NCI-H2227 (cell line): ENCODE results near the gene C3orf80.
"Not testable (repeated sequence)": the region's sequence is repeated elsewhere in the genome, so short reads cannot be mapped to it uniquely, and the experiment has no call there.

Experiments
- DNase-seq: peaks from one replicate; lab custom pipeline; 2025; ENCODE audit not compliant: unreplicated experiment; lab: John Stamatoyannopoulos, UW

The C3orf80 gene

DNA sequence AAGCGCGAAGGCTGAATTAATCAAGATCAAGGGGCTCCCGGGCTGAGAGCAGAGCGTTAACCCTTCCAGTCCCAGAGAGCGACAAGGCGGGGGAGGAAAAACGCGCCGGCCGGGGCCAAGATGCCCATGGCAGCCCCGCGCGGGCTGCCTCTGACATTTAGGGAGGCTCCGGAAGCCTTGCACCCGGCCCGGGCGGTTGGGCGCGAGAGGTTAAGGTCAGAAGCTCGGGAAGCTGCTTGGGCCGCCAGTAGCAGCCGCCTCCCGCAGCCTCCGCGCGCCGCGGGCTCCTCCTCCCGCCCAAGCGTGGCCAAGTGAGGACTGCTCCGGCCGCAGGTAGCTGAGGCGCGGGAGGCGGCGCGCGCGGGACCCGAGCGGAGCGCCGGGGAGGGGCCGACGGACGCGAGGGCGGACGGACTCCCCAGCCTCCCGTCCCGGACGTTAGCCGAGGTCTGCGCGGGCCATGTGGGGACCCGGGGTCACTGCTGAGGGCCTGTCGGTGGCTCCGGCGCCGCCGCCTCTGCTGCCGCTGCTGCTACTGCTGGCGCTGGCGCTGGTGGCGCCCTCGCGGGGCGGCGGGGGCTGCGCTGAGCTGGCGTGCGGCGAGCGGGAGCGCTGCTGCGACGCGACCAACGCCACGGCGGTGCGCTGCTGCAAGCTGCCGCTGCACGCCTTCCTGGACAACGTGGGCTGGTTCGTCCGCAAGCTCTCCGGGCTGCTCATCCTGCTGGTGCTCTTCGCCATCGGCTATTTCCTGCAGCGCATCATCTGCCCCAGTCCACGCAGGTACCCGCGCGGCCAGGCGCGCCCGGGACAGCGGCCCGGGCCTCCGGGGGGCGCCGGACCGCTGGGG lies at the start of gene C3orf80:
TSS of gene C3orf80 (plus strand) at position 247 of the 850 bp plus-strand sequence. CDS start at position 461, 214 bp downstream.
- DNase-seq = peak; percentile 72

DNA sequence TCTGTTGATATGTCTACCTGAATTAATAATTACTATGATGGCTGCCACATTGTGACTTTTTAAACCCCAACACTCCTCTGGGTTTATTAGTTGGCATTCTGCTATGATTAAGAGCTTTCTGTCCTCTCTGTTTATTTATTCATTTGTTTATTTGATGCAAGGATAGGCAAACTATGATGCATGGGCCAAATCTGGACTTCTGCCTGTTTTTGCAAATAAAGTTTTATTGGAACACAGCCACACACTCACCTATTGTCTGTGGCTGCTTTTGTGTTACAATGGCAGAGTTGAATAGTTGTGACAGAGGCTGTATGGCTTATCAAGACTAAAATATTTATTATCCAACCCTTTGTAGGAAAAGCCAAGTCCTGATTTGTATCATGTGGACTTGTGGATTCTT lies 48.3 kb upstream of the C3orf80 start:
- DNase-seq = no peak

DNA sequence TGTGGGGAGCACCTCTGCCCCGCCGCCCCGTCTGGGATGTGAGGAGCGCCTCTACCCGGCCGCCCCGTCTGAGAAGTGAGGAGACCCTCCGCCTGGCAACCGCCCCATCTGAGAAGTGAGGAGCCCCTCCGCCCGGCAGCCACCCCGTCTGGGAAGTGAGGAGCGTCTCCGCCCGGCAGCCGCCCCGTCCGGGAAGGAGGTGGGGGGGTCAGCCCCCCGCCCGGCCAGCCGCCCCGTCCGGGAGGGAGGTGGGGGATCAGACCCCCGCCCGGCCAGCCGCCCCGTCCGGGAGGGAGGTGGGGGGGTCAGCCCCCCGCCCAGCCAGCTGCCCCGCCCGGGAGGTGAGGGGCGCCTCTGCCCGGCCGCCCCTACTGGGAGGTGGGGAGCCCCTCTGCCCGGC lies 46.6 kb upstream of the C3orf80 start:
- DNase-seq = not testable (repeated sequence)

DNA sequence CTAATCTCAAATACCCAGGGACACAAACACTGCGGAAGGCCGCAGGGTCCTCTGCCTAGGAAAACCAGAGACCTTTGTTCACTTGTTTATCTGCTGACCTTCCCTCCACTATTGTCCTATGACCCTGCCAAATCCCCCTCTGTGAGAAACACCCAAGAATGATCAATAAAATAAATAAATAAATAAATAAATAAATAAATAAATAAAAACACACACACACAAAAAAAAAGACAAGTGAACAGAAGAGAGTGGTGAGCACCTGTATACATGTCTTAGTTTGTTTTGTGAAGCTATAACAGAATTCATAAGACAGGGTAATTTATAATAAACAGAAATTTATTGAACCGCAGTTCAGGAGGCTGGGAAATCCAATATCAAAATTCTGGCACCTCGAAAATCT lies 45.8 kb upstream of the C3orf80 start:
- DNase-seq = not testable (repeated sequence)

DNA sequence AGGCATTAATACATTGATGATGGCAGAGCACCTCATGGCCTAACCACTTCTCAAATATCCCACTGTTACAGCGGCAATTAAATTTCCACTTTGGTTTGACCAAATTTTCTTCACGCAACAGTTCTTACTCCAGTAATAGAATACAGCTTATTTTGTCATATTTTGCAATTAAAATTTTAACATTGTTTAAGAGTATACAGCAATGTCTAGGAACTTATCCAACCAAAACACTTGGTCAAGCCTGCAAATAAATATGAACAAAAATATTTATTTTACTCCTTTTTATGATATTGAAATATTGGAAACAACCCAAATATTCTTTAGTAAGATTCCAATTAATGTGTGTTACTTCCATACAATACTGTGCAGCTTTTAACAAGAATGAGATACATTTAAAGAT lies 45.3 kb upstream of the C3orf80 start:
- no peak for DNase-seq

DNA sequence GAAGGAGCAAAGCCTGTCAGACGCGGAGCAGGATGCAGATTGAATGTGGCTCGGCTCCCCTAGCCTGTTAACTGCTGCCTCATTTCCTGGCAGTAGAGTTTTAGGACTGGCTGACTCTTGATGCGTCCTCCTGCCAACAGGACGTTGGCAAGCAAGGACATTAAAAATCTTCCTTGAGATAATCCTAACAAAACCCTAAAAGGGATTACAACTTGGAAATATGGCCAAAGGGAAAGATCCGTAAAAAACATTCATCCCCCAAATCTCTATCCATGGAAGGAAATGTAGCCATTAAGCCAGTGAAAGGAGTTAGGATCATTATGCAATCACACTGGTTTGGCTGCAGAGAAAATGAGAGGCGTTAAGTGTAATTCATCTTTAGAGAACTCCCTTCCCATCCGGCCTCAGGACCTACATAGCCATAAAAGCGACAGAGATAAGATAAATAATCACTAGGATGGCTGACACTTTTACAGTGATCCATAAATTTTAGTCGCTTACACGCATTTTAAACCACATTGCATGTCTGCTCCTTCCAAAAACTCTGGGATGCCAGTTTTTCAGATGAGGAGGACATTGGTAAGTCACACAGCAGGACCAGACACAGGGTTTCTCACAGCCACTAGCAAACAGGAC lies 44.5 kb upstream of the C3orf80 start:
- DNase-seq = no peak

DNA sequence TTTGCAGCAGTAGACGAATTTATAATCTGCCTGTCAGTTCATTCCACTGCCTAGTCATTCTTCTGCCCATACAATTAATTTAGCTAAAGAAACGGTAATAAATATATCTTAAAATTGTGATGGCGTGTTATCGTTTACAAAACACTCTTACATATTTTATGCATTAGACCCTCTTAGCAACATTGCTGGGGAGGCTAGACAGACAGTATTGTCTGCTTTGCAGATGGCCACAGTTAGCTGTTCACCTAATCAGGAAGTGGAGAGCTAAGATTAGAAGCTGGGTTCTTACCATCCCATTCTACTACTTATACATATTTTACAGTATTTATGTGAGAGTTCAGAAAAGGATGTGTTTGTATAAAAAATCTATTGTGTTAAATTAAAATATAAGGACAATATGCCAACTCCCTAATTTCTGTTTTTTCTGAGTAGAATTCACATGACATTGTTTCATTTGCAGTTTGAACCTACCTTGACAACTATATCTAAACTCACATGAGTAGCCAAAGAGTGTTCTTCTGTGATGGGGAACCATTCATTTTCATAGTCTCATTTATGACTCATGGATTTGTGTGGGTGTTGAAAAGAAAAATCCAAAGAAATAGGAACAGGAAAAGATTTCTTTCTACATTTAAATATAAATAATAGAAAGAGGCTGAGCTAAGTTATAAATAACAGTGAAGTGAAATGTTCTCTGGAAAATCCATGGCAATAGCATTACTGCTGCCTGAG lies 41.7 kb upstream of the C3orf80 start:
- DNase-seq = no peak

DNA sequence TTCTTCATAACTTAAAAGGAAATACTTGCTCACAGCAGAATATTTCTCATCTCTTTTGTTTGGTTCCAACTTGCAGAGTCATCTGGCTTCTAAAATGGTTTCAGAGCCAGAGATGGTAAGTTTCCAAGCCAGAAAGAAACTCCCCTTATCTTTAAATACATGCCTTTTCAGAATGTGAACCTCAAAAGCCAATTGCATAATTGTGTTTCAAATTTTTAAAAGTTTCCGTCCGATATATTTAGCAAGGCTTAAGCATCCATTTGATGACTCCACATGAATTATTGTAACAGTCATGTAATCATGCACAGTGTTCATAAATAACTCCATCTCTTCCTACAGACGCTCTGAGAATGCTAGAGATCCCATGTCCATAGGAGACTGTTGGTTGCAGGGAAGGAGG lies 40.6 kb upstream of the C3orf80 start:
- no peak for DNase-seq

DNA sequence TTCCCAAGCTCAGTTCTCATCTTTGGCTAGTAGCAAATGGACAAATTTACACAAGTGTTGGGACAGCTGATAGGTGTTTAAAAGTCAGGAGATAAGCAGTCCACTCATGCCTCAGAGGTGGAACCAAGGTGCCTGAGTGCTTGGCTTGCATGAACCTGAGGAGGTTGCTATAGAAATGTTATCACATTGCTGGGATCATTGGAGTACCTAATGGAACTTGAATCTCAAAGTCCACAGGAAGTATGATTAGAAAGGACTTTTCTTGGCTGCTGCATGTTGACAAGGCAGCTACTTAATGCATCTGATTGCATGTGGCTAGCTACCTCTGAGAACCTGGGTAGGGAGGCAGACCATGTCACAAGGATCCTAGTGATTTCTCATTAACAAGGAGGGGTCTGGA lies 39.5 kb upstream of the C3orf80 start:
- DNase-seq = no peak

DNA sequence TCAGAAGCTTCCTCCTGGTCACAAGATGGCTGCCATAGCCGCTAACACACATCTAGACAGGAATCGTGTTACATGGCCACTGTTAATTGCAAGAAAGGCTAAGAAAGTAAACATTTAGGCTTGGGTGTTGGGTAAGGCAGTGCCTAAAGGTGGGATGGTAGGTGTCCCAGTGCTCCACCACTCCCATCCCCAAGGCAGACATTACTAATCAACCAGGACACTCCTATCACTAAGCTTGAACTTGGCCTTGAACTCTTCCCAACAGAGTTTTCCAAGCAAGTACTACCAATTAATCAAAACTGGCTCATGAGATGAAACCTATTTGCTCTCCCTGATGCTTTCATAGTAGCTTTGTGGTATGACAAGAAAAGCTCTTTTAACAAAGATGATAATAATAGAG lies 37.9 kb upstream of the C3orf80 start:
- DNase-seq = no peak

DNA sequence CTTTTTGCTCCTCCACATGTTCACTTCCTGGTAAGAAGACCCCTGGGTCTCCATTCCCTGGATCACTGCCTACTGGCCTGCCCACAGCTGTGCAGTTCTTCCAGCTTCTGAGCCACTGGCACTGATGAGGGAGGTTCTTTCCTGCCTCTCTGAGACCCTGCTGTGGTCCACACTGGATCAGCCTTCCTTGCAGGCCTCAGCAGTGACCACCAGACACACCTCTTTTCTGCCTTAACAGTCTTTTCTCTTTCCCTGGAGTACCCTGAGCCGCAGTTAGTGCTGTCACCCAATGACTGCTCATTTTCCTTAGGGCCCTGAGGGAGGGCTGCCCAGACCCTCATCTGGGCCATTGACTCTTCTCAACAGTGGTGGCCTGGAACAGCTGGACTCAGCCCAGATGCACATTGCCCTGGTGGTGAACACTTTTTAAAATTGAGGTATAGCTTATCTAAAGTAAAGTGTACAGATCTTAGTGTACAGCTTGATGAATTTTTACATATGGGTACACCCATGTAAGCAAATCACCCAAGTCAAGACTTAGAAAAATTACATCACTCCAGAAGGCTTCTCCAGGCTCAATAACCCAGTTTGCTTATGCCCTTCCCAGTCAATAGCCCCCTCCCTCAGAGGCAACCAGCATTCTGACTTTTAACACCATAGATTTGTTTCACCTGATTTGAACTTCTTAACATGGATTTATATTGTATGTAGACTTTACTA lies 32.8 kb upstream of the C3orf80 start:
- DNase-seq = no peak

DNA sequence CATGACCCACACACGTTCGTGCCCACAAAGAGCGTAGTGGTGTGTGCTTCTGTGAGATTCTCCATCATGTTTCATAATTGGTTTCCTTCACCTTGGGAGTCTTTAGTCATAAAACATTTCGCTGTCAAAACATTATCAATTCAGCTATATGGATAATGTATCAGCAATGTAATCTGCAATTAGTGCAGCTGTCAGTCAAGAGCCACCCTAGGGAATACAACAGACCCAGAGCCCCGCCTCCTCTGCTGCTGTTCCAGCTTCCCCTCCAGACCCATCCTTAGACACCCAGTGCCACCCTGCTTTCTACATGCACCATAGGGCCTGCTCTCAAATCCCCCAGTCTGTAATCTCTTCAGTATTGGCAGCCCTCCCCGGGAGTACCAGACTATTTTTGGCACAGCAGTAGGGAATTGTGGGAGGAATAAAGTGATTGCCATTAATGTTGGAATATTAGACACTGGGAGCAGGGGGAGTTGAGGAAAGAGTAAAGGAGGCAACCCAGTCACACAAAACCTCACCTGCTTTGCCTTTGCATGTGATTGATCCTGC lies 31.5 kb upstream of the C3orf80 start:
- no peak for DNase-seq

DNA sequence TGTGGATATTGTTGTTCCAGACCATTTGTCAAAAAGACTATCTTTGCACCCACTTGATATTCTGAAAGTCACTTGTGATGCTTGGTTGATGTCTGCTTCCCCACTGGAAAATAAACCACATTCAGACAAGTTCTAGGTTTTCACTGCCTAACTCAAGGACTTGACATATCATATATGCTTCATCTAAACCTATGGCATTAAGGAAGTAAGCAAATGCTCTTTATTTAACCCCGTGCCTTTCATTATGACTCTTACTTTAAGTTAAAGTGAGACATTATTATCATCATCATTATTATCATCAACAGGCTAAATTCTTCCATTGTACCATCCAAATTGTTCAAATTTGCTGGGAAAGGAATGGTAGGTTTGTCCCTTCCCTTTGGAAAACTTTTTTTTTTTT lies 30.8 kb upstream of the C3orf80 start:
- DNase-seq = no peak

DNA sequence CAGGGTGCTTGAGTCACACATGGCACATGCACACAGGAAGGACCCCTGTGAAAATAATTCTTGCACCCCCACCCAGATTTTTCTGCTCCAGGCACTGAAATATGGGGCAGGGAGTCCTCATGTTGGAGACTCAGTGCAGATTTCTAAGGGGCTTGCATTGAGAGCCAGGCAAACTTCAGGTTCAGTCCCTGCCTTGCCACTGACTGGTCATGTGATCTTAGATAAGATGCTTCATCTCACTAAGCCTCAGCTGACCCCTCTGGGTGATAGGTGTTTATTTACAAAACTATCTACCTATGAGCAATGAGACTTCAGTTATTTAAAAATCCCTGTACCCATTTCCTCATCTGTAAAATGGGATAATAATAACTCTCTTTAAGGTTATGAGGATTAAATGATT lies 30.1 kb upstream of the C3orf80 start:
- DNase-seq = no peak

DNA sequence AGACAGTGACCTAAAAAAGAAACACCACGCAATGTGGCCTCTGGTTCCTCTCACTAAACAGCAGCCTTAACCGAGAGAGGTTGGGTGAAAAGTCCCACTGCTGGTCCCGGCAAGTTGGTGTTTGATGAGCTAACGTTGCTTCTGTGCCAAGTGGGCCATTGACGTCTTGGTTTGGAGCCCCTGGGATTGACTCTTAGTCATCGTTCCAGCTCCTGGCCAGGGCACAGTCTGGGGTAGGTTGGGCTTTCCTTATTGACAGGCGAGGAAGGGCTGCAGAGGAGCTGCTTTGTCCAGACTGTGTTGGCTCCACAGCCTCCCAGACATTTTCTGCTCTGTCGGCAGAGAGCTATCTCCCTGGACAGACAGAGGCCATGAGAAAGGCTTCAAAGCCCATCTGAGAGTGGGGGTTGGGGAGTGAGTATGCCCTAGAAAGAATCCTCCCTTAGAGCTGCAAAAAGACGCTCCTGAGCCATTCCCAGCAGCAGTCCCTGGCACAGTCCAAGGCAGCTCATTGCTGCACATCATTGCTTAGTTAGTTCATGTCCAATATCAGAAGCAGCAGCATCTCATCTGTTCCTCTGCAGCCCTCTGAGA lies 28.6 kb upstream of the C3orf80 start:
- no peak for DNase-seq

DNA sequence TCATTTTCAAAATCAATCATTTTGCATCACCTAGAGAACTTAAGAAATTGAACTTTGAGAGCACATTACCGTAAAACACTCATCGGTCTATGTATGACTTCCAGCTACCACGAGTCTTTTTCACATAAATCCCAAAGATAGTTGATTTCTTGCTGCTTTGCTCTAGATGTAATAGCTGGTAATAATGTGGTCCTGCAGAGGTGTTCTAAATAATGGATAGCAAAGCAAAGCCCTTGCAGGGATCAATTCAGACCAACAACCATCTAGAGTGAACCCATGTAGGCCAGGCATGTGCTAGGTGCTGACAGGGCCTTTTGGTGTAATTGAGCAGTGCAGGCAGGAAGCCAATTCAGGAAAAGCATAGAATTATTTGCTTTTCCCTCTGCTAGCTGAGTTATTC lies 26.1 kb upstream of the C3orf80 start:
- DNase-seq = no peak

DNA sequence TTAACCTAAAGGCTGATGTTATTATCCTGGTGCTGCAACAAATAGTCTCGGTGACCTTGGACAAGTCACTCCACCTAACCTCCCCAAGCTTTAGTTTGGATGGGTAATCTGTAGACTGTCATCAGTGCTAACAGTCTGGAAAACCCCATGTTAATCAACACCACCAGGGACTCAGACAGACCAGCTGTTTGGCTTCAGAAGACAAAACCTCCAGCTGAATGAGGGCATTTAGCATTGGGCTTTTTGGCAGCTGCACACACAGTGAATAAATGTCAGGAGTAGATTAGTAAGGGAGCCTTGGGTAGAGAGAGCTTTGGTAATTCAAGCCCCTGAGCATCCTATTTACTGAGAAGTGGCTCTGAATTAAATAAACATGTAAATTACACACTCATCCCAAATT lies 24.9 kb upstream of the C3orf80 start:
- DNase-seq = no peak

DNA sequence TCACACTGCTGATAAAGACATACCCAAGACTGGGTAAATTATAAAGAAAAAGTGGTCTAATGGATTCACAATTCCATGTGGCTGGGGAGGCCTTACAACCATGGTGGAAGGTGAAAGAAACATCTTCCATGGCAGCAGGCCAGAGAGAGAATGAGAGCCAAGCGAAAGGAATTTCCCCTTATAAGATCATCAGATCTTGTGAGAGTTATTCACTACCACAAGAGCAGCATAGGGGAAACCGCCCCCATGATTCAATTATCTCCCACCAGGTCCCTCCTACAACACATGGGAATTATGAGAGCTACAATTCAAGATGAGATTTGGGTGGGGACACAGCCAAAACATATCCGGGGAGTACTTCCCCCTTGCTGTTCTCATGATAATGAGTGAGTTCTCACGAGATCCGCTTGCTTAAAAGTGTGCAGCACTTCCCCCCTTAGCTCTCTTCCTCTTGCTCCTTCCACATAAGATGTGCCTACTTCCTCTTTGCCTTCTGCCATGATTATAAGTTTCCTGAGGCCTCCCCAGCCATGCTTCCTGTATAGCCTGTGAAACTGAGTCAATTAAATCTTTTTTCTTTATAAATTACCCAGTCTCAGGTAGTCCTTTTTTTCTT lies 20.7 kb upstream of the C3orf80 start:
- not testable (repeated sequence) for DNase-seq

DNA sequence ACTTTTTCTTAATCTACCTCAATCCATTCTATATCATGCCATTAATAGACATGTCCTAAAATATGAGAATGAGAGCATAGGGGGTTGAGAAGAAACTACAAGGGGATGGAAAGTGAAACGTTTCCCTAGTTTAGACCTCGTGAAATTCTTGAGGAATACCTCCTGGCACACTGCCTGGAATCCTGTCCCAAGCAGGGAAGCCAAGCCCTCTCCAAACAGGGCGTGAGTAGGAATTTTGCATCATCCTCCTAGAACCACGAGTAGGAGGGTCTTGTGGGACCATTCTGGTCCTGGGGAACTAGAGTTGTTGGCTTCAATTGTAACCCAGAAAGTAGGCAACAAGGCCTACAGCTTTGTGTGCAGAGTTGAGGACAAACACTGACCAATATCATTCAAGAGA lies 19.6 kb upstream of the C3orf80 start:
- DNase-seq = no peak

DNA sequence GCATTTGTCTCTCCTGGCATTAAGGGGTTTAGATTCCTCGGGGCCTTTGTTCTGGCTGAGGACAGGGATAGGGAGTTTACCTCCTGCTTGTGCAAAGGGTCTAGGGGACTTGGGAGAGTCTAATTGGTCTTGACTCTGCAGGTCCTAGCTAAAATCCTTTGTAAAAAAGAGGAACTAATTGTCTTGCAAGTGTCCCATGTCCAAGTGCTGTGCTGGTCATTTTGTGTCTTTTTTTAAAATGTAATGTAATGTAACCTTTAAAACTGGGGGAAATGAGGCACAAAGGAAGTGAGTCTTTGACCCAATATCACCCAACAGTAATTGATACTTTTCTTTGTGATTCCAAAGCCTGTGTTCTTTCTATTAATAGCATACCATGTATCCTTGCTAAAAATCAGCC lies 14.9 kb upstream of the C3orf80 start:
- no peak for DNase-seq
